Raji (cell line): ENCODE measurements around the gene NOXRED1.
A peak's percentile ranks its signal among the peaks of the same experiment; 100 is the strongest.

ENCODE experiments used
- POLR2A ChIP-seq: IDR thresholded peaks from 2 replicates; pipeline ENCODE4 v1.6.1; 2011; ENCODE audit warnings: low read depth, low read length, control low read depth; ENCODE audit not compliant: insufficient read depth

Gene NOXRED1

GRCh38 chr14:77372304-77372841 lies 51.0 kb downstream of the NOXRED1 start:
- TF ChIP-seq POLR2A, result peak; percentile 51

DNA sequence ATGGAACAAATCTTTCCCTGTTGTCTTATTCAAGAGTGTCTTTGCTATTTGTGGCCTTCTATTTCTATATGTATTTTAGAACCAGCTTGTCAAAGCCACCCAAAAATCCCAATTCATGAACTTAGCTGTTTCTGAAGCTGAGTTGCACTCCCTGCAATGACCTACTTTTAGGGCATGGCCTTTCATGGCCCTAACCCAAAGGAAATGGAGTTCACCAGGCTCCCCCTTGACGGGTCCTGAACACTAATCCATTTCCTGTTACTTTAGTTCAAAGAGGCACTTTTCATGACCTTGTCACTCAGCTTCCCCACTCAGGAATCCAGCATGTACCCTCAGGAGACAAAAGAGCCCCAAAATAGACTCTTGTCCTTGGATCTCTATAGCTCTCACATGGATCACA lies 54.0 kb downstream of the NOXRED1 start:
- TF ChIP-seq POLR2A, result no peak

GRCh38 chr14:77364146-77364545 lies 59.2 kb downstream of the NOXRED1 start:
- TF ChIP-seq POLR2A, result no peak

DNA sequence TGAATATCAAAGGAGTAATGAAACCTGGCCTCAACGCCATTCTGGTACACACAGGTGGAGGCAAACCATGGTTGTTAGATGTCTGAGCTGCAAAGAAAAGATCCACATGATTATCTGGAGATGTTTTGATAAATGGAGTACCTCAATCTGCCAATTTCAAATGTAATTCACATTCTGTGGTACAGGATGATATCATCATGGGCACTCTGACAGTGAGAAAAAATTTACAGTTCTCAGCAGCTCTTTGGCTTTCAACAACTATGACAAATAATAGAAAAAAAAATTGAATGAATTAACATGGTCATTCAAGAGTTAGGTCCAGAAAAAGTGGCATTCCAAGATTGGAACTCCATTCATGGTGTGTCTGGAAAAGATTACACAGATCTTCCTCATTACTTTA lies 63.7 kb downstream of the NOXRED1 start:
- TF ChIP-seq POLR2A, result no peak

DNA sequence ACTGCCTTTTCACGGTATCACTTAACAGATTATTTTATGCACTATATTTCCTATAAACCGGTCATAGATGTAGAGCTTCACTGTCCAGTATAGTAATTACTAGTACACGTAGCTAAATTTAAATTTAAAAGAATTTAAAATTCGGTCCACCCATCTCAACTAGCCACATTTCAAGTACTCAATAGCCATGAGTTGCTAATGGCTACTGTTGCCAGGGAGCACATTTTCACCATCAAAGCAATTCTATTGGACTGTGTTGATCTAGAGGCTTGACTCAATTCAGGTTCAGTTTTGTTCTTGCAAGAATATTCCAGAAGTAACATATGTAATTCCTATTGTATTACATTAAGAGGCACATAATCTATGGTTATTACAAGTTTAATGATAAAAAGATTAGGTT lies 66.4 kb downstream of the NOXRED1 start:
- no peak for TF ChIP-seq POLR2A

GRCh38 chr14:77355811-77356210 lies 67.5 kb downstream of the NOXRED1 start:
- no peak for TF ChIP-seq POLR2A

DNA sequence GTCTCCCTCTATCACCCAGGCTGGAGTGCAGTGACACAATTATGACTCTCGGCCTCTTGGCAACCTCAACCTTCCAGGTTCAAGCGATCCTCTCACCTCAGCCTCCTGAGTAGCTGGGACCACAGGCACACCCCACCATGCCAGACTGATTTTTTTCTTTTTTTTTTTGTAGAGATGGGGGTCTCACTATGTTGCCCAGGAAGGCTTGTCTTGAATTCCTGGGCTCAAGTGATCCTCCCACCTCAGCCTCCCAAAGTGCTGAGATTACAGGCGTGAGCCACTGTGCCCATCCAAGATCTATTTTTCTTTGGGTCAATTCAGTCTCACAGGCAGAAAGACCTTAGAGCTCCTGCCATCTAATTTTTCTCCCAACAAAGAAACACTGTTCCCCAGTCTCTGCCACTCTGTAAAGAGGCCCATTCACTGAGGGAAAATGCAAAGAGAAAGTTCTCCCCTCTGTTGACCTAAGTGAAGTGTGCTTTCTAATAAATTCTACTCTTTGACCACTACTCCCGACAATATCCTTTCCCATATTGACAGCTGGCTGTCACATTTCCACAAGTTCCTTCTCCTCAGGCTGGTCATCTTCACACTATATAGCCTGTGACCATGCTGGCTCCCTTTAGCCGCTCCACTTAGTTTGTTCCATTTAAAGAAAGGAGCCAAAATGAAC lies 69.7 kb downstream of the NOXRED1 start:
- no peak for TF ChIP-seq POLR2A

GRCh38 chr14:77347751-77348150 lies 75.6 kb downstream of the NOXRED1 start:
- TF ChIP-seq POLR2A, result no peak

DNA sequence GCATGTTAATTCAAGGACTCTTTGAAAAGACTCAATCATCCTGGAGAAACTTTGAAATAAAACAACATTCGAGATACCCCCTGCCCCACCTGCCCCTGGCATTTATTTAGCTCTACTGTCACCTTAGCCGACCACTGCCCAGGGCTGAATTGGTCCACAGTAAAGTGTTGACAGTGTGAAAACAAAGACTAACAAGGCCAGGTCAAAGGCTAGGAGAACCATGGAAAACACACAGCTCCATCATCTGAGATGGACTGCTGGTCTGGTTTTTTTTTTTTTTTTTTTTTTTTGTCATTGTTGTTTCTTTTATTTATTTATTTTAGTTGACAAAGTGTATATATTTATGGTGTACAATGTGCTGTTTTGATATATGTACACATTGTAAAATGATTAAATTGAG lies 76.8 kb downstream of the NOXRED1 start:
- TF ChIP-seq POLR2A, result no peak

DNA sequence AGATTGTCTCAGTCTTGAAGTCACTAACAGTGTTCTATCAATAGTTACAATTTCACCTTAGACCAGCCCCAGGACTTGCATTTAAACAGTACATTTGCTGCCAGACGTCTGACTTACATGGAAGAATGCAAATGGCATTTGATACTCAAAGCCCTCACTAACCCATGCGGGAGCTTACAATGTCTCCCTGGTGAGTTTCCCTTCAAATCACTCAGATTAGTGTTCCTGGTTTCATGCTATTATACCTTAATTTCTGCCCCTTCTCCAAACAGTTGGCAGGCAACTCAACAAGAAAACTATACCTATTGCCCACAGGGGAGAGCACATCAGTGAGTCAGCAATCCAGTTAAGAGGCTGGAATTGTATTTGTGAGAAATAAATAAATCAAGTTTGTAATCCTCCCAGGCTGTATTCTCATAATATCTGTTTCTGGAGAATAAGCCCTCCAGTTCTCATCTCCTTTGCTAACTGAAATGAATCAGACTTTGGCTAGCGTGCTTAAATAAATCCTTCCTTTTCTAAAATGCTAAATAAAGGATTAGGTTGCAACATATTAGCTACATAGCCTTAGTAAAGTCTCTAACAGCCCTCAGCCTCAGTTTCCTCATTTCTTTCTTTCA lies 78.8 kb downstream of the NOXRED1 start:
- TF ChIP-seq POLR2A, result no peak
